GM23338 (cell line): ENCODE results near the gene FARSB.

Experiments used
- CREB1 ChIP-seq: fragments of 250-450 bp; sonication (Bioruptor Pico); IDR thresholded peaks from 2 replicates; pipeline ENCODE4 v1.5.0; 2020; ENCODE audit warnings: low read depth, mild to moderate bottlenecking, moderate library complexity
- CTCF ChIP-seq, 2 experiments: fragments of 200-600 bp in 1 of 2; sonication (generic) in 1 of 2; conservative IDR thresholded peaks; 2 replicates each; pipeline versions ENCODE4 v1.5.1 to v1.6.1; 2016 to 2017; ENCODE audit warnings: antibody characterized with exemption in 2 of 2, low read depth in 2 of 2, mild to moderate bottlenecking in 2 of 2, moderate library complexity in 1 of 2
- ETS1 ChIP-seq: IDR thresholded peaks from 2 replicates; pipeline ENCODE4 v1.6.1; 2016; ENCODE audit warnings: antibody characterized with exemption
- EZH2 ChIP-seq: fragments of 200-600 bp; sonication (generic); IDR thresholded peaks from one replicate; pipeline ENCODE4 v1.8.0; 2017; ENCODE audit warnings: antibody characterized with exemption, mild to moderate bottlenecking, low read depth; ENCODE audit not compliant: unreplicated experiment
- EZH2phosphoT487 ChIP-seq: fragments of 200-600 bp; sonication (generic); IDR thresholded peaks from one replicate; pipeline ENCODE4 v1.8.1; 2018; ENCODE audit warnings: antibody characterized with exemption; ENCODE audit not compliant: unreplicated experiment
- JUNB ChIP-seq: IDR thresholded peaks from one replicate; pipeline ENCODE4 v1.6.1; 2016; ENCODE audit warnings: antibody characterized with exemption; ENCODE audit not compliant: unreplicated experiment
- NANOG ChIP-seq: IDR thresholded peaks from 2 replicates; pipeline ENCODE4 v1.6.1; 2016; ENCODE audit warnings: antibody characterized with exemption, borderline replicate concordance
- POLR2AphosphoS5 ChIP-seq: IDR thresholded peaks from 2 replicates; pipeline ENCODE4 v1.6.1; 2016; ENCODE audit warnings: antibody characterized with exemption, low read depth
- REST ChIP-seq: IDR thresholded peaks from one replicate; pipeline ENCODE4 v1.6.1; 2018; ENCODE audit warnings: antibody characterized with exemption; ENCODE audit not compliant: unreplicated experiment
- ZNF331 ChIP-seq: fragments of 250-450 bp; sonication (Bioruptor Pico); IDR thresholded peaks from 2 replicates; pipeline ENCODE4 v1.5.0; 2020; ENCODE audit warnings: low read depth, mild to moderate bottlenecking, moderate library complexity
- ZNF462 ChIP-seq: fragments of 250-450 bp; sonication (Bioruptor Pico); IDR thresholded peaks from 2 replicates; pipeline ENCODE4 v1.5.0; 2020; ENCODE audit warnings: mild to moderate bottlenecking, moderate library complexity

GRCh38 chr2:222525811-222526210, 130.1 kb downstream of the FARSB start:
- no peak for TF ChIP-seq CTCF (conservative IDR thresholded peaks at IDR 0.05; ENCODE audit: low read depth in 2 of 2)
- no peak for TF ChIP-seq POLR2AphosphoS5
- no peak for TF ChIP-seq EZH2
- TF ChIP-seq JUNB: no peak
- no peak for TF ChIP-seq REST
- no peak for TF ChIP-seq CREB1 (CRISPR knock-in tag)
- no peak for TF ChIP-seq EZH2phosphoT487
- no peak for TF ChIP-seq ZNF462
- TF ChIP-seq ZNF331 (CRISPR knock-in tag): no peak
- no peak for TF ChIP-seq ETS1
- TF ChIP-seq NANOG: no peak
